ENCODE results near the gene SPATS2.
A peak's percentile ranks its signal among the peaks of the same experiment; 100 is the strongest.

The SPATS2 gene

DNA sequence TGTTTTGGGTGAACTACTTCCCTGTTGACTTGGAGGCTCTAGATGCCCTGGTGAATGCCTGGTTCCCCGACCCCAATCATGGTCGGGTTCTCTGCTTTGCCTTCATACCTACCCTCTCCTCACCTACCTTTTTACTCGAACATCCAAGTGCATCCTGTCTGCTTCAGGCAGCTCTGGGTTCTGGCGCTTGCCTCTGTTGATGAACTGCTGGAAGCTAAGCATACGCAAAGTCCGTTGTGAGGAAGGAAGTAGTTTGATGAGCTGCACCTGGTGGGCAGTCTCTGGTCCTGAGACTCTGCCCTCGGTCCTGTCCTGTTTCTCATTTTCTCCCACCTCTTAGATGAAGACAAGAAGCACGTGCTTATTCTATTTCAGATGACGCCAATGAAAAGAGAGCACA is 185.2 kb downstream of the SPATS2 start:
- no peak overlapping the region for H3K4me3 ChIP-seq (ENCODE audit: low read length)
- DNase-seq (ENCODE audit: low read depth), result no peak
- TF ChIP-seq CTCF (IDR thresholded peaks at IDR 0.05; ENCODE audit: insufficient read depth, low read depth, low read length, missing control alignments), result no peak

DNA sequence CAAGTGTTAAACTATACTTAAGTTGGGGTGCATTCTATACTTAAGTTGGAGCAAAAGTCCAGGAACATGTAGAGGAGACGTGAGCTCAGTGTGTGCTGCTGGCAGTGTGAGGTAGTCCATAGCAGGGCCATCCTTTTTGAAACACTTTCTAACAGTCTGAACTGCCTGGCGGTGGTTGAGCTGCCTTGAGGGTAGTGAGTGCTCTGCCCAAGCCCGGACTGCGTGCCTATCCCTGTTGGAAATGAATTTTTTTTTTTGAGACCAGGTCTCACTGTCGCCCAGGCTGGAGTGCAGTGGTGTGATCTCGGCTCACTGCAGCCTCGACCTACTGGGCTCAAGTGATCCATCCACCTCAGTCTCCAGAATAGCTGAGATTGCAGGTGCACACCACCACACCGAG is 185.6 kb downstream of the SPATS2 start:
- no peak for DNase-seq (ENCODE audit: low read depth)
- no peak overlapping the region for H3K4me3 ChIP-seq (ENCODE audit: low read length)
- TF ChIP-seq CTCF (IDR thresholded peaks at IDR 0.05; ENCODE audit: insufficient read depth, low read depth, low read length, missing control alignments), result no peak

DNA sequence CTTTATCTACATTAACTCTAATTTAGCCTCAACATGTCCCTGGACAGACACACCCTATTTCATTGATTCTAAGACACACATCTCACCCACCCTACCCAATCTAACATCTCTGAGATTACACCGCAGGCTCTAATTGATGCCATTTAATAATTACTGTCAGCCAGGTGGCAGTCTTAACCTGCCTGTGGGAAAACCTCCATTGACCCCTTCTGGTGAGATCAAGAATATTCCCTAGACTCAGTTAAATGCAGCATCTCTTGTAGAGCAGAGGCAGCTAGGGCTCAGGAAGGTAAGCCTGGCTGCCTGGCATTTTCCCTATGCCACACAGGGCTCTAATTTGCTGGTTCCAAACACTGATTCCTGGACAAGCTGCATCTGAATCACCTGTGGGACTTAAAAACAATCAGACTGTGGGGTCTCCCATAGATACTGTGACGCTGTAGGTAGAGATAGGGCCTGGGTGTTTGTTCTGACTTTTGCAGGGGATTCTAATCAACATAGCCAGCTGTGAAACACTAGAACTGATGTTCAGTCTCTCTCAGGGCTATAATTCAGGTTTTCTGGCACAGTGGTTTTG is 186.3 kb downstream of the SPATS2 start:
- peak; percentile 82 for TF ChIP-seq CTCF (IDR thresholded peaks at IDR 0.05; ENCODE audit: insufficient read depth, low read depth, low read length, missing control alignments)
- peak; percentile 70 for DNase-seq (ENCODE audit: low read depth)
- no peak overlapping the region for H3K4me3 ChIP-seq (ENCODE audit: low read length)

- DNase-seq (ENCODE audit: low read depth), result no peak
- no peak overlapping the region for H3K4me3 ChIP-seq (ENCODE audit: low read length)
- no peak for TF ChIP-seq CTCF (IDR thresholded peaks at IDR 0.05; ENCODE audit: insufficient read depth, low read depth, low read length, missing control alignments)
These were observed 187.0 kb downstream of the SPATS2 start for GRCh38 chr12:49554266-49554665.

GRCh38 chr12:49555631-49556390 is 188.5 kb downstream of the SPATS2 start:
- H3K4me3 ChIP-seq (ENCODE audit: low read length), result no peak overlapping the region
- no peak for DNase-seq (ENCODE audit: low read depth)
- TF ChIP-seq CTCF (IDR thresholded peaks at IDR 0.05; ENCODE audit: insufficient read depth, low read depth, low read length, missing control alignments), result no peak

- H3K4me3 ChIP-seq (ENCODE audit: low read length), result no peak overlapping the region
- TF ChIP-seq CTCF (IDR thresholded peaks at IDR 0.05; ENCODE audit: insufficient read depth, low read depth, low read length, missing control alignments), result no peak
- no peak for DNase-seq (ENCODE audit: low read depth)
These were observed 189.3 kb downstream of the SPATS2 start for GRCh38 chr12:49556391-49557186.
